GM19025 (cell line): ENCODE results near the gene DBT.
"Not testable (repeated sequence)": the region's sequence is repeated elsewhere in the genome, so short reads cannot be mapped to it uniquely, and the experiment has no call there.

Source experiments
- ATAC-seq: cut with Tn5 transposase; IDR thresholded peaks from one replicate; pipeline ENCODE4 v1.9.1; 2021; ENCODE audit warnings: mild to moderate bottlenecking, low read depth, moderate library complexity; ENCODE audit not compliant: unreplicated experiment

Gene DBT

DNA sequence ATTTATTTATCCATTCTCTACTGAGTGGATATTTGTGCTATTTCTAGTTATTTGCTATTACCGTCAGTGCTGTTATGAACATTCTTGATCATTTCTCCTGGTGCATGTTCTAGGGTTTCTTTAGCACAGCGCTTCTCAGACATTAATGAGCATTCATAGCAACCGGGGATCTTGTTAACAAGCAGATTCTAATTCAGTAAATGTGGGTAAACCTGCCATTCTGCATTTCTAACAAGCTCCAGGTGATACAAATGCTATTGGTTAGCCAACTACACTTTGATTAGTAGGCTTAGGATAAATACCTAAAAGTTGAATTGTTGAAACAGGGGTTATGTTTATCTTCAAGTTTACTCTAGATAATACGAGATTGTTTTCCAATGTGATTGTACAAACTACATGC lies 3.3 kb upstream of the DBT start:
- no peak for ATAC-seq

DNA sequence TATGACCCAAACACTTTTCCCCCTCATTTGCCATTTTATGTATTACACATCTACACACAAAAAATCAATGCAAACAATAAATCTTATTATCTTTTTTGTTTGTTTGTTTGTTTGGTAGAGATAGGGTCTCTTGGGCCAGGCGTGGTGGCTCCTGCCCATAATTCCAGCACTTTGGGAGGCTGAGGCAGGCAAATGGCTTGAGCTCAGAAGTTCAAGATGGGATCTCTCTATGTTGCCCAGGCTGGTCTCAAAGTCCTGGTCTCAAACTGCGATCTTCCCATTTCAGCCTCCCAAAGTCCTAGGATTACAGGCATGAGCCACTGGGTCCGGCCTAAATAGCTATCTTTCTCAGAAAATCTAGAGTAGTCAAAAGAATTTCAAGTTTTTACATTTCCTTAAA lies 1.2 kb upstream of the DBT start:
- ATAC-seq = no peak

GRCh38 chr1:100250264-100250663 lies 630 bp upstream of the DBT start:
- no peak for ATAC-seq

DNA sequence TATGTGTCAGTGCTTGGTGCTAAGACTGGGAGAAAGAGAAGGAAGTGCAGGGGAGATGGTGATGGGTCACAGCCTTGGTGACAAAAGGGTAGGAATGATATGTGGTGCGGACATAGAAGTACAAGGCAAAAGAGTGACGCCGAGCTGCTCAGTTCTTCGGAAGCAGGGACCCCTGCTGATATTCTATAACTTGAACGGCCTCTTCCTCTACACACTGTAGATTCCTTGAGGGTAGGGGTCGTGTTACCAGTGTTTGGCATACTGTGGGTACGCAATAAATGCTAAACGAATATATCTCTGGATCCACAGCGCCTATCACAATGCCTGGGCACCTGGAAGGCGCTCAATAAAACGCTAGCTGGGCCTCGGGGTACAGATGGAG lies 488 bp downstream of the DBT start:
- ATAC-seq = no peak

- no peak for ATAC-seq
Observed at GRCh38 chr1:100246738-100247137, 2.9 kb downstream of the DBT start.

DNA sequence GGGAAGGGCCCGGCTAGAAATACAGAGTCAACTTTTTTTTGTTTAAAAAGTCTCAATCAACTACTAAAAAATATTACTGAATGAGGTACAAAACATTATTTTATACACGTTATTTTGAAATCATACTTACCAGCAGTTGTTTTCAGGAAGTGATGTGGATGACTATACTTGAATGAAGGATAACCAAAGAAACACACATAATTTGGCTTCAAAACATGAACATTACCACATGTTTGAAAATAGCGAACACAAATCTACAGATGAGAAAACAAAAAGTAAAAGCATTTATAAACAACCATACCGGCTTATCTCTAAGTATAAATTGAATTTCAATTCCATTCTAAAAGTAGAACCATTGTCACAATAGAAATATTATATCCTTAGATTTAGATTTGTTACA lies 9.0 kb downstream of the DBT start:
- no peak for ATAC-seq

GRCh38 chr1:100239961-100240360 lies 9.7 kb downstream of the DBT start:
- ATAC-seq = no peak

- ATAC-seq = no peak
Observed at GRCh38 chr1:100237091-100237490, 12.5 kb downstream of the DBT start.

- no peak for ATAC-seq
Observed at GRCh38 chr1:100234432-100234831, 15.2 kb downstream of the DBT start.

GRCh38 chr1:100233566-100233965 lies 16.1 kb downstream of the DBT start:
- not testable (repeated sequence) for ATAC-seq

DNA sequence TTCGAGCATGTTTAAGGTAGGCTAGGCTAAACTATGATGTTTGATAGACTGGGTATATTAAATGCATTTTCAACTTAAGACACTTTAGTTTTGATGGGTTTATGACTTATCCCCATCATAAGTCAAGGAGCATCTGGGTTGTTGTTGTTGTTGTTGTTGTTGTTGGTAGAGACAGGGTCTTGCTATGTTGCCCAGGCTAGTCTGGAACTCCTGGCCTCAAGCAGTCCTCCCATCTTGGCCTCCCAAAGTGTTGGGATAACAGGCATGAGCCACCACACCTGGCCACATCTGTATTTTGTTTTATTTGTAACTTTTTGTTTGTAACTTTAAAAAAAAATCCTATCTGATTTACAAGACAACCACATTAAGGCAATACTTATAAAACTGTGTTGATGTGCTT lies 17.5 kb downstream of the DBT start:
- ATAC-seq = no peak

GRCh38 chr1:100231721-100232120 lies 17.9 kb downstream of the DBT start:
- no peak for ATAC-seq

DNA sequence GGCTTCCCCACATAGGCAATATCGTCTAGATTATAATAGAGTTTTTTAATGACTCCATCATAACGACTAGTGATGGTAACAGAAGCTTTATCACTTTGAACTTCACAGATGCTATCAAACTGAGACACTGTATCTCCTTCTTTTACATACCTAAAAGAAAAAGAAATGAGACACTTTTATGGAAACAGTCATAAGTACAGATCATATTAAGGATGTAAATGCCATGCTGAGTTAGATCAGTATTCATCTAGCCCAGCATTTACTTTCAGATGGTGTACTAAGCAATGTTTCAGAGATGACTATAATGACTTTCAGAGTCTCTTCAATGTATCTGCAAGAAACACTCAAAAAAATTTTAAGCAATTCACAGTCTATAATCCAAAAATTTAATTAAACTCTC lies 18.9 kb downstream of the DBT start:
- no peak for ATAC-seq

- no peak for ATAC-seq
Observed at GRCh38 chr1:100229681-100230443, 19.8 kb downstream of the DBT start.

- no peak for ATAC-seq
Observed at GRCh38 chr1:100222428-100222827, 27.2 kb downstream of the DBT start.

GRCh38 chr1:100219883-100220282 lies 29.8 kb downstream of the DBT start:
- ATAC-seq = no peak

GRCh38 chr1:100219457-100219856 lies 30.2 kb downstream of the DBT start:
- no peak for ATAC-seq

- ATAC-seq = no peak
Observed at GRCh38 chr1:100217834-100218233, 31.8 kb downstream of the DBT start.

DNA sequence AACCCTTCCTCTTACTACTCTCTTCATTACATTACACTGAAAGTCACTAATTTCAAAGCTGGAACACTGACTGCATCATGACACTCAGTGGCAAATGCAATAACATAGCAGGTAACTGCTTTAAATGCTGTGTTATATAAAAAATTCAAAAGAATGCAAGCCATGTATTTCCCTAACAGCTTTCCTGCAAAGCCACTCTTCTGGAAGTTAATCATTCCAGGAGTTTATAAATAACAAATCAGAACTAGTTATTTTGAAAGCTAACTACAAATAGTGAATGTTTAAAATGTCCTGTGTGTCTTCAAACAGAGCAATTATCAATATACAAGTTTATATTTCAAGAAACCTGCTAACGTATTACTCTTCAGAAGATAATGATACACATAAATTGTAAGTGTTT lies 34.5 kb downstream of the DBT start:
- ATAC-seq = no peak

GRCh38 chr1:100213141-100213540 lies 36.5 kb downstream of the DBT start:
- no peak for ATAC-seq

DNA sequence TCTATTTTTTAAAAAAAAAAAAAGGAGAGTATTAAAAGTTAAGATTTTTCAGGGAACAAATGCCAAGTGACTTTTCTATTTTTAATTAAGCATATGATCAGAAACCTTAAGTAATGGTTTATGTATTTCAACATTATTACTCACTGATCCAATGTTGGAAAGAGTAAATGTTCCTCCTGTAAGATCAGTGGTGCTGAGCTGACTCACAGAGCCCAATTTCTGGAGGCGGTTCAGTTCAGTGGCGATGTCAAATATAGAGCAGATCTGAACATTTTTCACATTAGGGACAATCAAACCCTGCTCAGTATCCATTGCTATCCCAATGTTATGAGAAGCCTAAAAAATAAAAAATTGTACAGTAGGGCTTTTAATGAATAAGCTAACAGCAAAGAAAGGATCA lies 43.3 kb downstream of the DBT start:
- ATAC-seq = no peak

- not testable (repeated sequence) for ATAC-seq
Observed at GRCh38 chr1:100205593-100205992, 44.0 kb downstream of the DBT start.

- ATAC-seq = not testable (repeated sequence)
Observed at GRCh38 chr1:100205103-100205502, 44.5 kb downstream of the DBT start.
